GM21737 (cell line): ENCODE results near the gene MARVELD1.
"Not testable (repeated sequence)": the region's sequence is repeated elsewhere in the genome, so short reads cannot be mapped to it uniquely, and the experiment has no call there.

Experiments used
- ATAC-seq: cut with Tn5 transposase; IDR thresholded peaks from one replicate; pipeline ENCODE4 v1.9.1; 2021; ENCODE audit warnings: mild to moderate bottlenecking, moderate library complexity; ENCODE audit not compliant: unreplicated experiment

The MARVELD1 gene

GRCh38 chr10:97689559-97690020 lies 23.9 kb upstream of the MARVELD1 start:
- ATAC-seq: no peak

GRCh38 chr10:97690133-97690532 lies 23.4 kb upstream of the MARVELD1 start:
- ATAC-seq: no peak

- ATAC-seq: not testable (repeated sequence)
Observed at GRCh38 chr10:97698072-97698655, 15.4 kb upstream of the MARVELD1 start.

GRCh38 chr10:97701438-97702069 lies 12.0 kb upstream of the MARVELD1 start:
- no peak for ATAC-seq

- no peak for ATAC-seq
Observed at GRCh38 chr10:97703398-97704067, 10.0 kb upstream of the MARVELD1 start.

GRCh38 chr10:97704341-97704740 lies 9.2 kb upstream of the MARVELD1 start:
- no peak for ATAC-seq

- ATAC-seq: no peak
Observed at GRCh38 chr10:97705006-97705670, 8.4 kb upstream of the MARVELD1 start.

GRCh38 chr10:97707134-97707861 lies 6.2 kb upstream of the MARVELD1 start:
- ATAC-seq: no peak

GRCh38 chr10:97708167-97708566 lies 5.4 kb upstream of the MARVELD1 start:
- no peak for ATAC-seq

GRCh38 chr10:97708976-97709946 lies 4.3 kb upstream of the MARVELD1 start:
- no peak for ATAC-seq

GRCh38 chr10:97711640-97712572 lies 1.6 kb upstream of the MARVELD1 start:
- no peak for ATAC-seq

GRCh38 chr10:97713826-97714400 lies 383 bp downstream of the MARVELD1 start:
- peak; percentile 79 for ATAC-seq

GRCh38 chr10:97714401-97715258 lies 1.1 kb downstream of the MARVELD1 start:
- peak; percentile 24 for ATAC-seq

GRCh38 chr10:97715259-97715874 lies 1.8 kb downstream of the MARVELD1 start:
- ATAC-seq: no peak

GRCh38 chr10:97717627-97718026 lies 4.1 kb downstream of the MARVELD1 start:
- ATAC-seq: no peak

GRCh38 chr10:97718178-97718577 lies 4.6 kb downstream of the MARVELD1 start:
- no peak for ATAC-seq

- ATAC-seq: no peak
Observed at GRCh38 chr10:97718659-97719142, 5.2 kb downstream of the MARVELD1 start.
